Renal cortical epithelial cell (primary cell): Measurements from ENCODE around the gene MICAL3. TPM values are rescaled to one million over a fixed set of nuclear protein-coding genes. Genes with fewer than 3 reads are reported as not detected.
"Not testable (repeated sequence)": the region's sequence is repeated elsewhere in the genome, so short reads cannot be mapped to it uniquely, and the experiment has no call there.

Source experiments
- DNase-seq: peaks from one replicate; pipeline ENCODE4 v3.0.0-alpha.2; 2011; ENCODE audit warnings: low read depth
- total RNA-seq: library from RNA; depleted of rRNA; stranded (reverse); fragments of >200 nt; gene quantifications from 2 replicates; pipeline ENCODE4 v1.2.3, GENCODE V29; 2014

The MICAL3 gene, protein sequence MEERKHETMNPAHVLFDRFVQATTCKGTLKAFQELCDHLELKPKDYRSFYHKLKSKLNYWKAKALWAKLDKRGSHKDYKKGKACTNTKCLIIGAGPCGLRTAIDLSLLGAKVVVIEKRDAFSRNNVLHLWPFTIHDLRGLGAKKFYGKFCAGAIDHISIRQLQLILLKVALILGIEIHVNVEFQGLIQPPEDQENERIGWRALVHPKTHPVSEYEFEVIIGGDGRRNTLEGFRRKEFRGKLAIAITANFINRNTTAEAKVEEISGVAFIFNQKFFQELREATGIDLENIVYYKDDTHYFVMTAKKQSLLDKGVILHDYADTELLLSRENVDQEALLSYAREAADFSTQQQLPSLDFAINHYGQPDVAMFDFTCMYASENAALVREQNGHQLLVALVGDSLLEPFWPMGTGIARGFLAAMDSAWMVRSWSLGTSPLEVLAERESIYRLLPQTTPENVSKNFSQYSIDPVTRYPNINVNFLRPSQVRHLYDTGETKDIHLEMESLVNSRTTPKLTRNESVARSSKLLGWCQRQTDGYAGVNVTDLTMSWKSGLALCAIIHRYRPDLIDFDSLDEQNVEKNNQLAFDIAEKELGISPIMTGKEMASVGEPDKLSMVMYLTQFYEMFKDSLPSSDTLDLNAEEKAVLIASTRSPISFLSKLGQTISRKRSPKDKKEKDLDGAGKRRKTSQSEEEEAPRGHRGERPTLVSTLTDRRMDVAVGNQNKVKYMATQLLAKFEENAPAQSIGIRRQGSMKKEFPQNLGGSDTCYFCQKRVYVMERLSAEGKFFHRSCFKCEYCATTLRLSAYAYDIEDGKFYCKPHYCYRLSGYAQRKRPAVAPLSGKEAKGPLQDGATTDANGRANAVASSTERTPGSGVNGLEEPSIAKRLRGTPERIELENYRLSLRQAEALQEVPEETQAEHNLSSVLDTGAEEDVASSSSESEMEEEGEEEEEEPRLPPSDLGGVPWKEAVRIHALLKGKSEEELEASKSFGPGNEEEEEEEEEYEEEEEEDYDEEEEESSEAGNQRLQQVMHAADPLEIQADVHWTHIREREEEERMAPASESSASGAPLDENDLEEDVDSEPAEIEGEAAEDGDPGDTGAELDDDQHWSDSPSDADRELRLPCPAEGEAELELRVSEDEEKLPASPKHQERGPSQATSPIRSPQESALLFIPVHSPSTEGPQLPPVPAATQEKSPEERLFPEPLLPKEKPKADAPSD (N-terminal part only)
- 43.9 and 132 TPM in 2 replicates for total RNA-seq

DNA sequence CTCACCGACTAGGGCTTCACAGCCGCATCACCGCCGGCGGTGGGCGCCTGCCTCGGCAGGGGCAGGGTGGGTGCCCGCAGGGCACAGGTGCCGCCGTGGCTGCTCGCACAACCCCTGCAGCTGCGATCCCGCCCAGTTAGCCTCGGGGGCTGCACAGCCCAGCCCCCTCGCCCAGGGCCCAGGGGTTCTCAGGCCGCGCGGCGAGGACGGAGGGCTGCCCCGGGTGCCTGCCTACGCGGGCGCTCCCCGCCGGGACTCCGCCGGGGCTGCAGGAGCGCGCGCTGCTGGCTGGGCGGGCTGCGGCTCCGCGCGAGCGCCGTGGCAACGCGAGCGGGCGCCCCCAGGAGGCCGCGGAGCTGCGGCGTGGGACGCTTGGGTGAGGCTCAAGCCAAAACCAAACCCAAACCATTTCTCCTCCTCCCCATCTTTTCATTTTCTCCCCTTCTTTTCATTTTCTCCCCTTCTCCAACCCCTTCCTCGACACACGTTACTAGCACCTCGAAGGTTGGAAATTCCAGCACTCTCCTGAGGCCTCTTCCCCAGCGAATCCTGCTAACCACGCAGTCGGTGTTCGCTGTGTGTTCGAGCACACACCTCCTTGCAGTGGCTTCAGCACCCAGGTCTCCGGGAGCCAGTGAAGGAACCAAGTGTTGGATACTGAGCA is at the start of gene MICAL3:
Gene MICAL3, minus strand, starts transcription at position 286 of the 664 bp plus-strand sequence. CDS start 117,749 bp downstream, outside the sequence.
- DNase-seq, result peak; percentile 33

DNA sequence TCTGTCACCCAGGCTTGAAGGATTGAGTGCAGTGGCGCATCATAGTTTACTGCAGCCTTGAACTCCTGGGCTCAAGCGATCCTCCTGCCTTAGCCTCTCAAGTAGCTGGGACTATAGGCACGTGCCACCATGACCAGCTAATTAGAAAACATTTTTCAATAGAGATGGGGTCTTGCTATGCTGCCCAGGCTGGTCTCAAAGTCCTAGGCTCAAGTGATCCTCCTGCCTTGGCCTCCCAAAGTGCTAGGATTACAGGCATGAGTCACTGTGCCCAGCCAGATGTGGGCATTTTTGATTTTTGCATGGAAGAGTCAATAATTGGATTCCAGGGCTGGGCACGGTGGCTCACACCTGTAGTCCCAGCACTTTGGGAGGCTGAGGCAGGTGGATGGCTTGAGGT is 49.6 kb upstream of the MICAL3 start:
- DNase-seq, result not testable (repeated sequence)

- DNase-seq, result no peak
These were observed 49.1 kb upstream of the MICAL3 start for GRCh38 chr22:18073467-18073866.

GRCh38 chr22:18071968-18072310 is 47.6 kb upstream of the MICAL3 start:
- DNase-seq, result no peak

- DNase-seq, result not testable (repeated sequence)
These were observed 47.1 kb upstream of the MICAL3 start for GRCh38 chr22:18071307-18071967.

GRCh38 chr22:18070556-18071306 is 46.4 kb upstream of the MICAL3 start:
- DNase-seq, result no peak

- DNase-seq, result no peak
These were observed 45.7 kb upstream of the MICAL3 start for GRCh38 chr22:18070041-18070440.

DNA sequence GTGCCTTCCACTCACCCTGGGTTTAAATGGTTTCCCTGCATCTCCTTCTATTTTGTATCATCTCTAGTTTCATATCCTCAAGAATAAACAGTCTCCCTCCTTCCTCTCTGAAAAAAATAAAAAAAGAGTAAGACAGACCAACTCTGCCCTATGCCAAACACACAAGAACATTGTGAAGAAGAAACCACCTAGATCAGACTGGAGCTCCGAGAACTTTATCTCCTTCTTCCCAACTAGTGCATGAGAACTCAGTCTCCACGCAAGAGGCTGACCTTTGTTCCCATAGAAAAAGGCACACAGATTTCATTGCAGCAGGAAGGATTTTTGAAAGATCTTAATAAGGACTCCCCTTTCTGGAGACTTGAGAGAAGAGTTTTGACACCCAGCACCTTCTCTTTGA is 44.7 kb upstream of the MICAL3 start:
- DNase-seq, result no peak

GRCh38 chr22:18068381-18068988 is 44.1 kb upstream of the MICAL3 start:
- no peak for DNase-seq

- no peak for DNase-seq
These were observed 43.4 kb upstream of the MICAL3 start for GRCh38 chr22:18067548-18068341.

GRCh38 chr22:18067121-18067520 is 42.8 kb upstream of the MICAL3 start:
- DNase-seq, result no peak

DNA sequence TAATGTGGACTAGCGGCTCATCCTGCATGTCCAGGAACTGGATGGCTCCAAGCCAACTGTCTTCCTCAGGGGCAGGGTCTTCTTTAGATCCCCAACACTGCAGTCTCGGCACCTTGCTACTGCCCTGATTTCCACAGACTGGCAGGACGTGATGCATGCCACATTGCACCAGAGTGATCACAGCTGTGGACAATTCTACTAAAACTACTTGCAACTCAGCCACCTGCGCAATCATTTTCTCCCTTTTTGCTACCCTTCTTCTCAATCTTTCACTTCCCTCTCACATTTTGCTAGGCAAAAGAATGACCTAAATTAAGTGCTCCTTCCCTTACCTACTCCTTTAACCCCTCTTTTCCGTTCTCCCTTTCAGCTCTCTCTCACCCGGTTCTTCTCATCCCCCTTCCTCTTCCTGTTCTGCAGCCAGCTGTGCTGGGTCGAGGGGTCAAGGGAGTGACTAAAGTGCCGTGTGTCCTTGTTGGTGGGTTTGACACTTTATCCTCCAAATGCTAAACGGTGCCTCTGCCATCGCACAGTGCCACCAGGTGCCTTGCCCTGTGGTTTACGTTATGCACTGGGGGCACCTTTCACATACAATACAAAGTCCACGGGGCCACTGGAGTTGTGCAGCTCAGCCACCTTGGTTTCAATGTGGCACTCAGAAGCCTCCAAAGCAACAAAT is 42.0 kb upstream of the MICAL3 start:
- DNase-seq, result no peak

DNA sequence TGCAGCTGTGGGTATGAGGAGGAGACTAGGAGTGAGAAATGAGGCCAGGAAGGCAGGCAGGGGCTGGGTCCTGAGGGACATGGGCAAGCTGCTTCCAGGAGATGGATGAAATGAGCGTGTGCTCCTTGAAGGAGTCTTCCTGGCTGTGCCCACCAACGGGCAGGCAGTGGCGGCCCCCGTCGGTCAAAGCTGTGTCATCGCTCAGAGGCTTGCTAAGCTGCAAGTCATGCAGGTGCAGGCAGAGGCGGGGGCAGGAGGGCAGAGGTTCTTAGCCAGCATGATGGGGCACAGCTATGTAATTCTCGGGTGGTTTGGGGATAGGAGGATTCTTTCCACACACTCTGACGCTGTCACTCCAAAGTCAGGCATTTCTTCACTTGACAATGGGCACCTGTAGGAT is 40.9 kb upstream of the MICAL3 start:
- DNase-seq, result peak; percentile 25

DNA sequence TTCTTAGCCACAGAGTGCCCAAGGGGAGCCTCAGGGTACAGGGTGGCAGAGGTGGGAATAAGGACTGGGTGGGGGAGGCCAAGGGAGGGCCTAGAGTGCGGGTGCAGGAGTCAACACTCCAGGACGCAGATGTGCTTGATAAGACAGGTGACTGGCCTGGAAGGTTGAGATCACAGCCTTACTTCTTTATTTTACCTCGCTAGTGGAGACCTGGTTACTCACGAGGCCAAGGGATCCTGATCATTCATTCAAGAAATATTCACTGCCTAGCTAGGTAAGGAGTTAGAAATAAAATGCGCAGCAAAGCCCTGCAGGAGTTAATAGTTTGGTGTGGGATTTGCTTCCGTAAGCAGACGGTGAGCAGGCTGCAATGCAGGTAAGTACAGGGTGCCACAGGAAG is 40.3 kb upstream of the MICAL3 start:
- no peak for DNase-seq

DNA sequence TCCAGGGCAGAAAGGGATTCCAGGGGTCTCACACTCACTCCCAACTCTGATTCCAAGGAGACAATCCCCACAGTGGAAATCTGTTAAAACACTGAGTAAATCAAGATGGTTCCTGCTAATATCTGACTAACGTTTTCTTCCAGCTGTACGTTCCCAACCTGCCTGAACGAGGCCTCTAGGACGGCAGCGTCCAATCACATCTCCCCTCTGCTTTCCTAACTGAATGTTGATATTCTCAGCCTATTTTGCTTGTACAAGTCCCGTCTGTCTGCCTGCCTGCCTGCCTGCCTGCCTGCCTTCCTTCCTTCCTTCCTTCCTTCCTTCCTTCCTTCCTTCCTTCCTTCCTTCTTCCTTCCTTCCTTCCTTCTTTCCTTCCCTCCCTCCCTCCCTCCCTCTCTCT is 39.4 kb upstream of the MICAL3 start:
- not testable (repeated sequence) for DNase-seq

DNA sequence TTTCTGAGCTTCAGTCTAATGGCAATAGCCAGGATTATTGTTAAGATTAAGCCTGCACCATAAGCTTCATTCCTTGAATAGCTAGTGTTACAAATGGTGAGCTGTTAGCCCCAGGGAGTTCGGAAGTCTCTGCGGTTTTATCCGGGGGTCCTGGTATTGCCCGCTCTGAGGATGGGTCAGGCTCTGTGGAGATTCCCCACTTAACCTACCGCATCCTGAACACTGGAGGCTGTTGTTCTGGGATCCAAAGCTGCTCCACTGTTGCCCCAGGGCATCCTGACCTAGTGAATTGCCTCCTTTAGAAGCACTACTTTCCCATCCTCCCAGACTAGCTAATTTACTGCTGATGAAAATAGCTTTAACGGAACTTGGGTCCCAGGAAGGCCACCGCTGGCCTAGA is 38.9 kb upstream of the MICAL3 start:
- DNase-seq, result peak; percentile 22

GRCh38 chr22:18062421-18062820 is 38.1 kb upstream of the MICAL3 start:
- no peak for DNase-seq
